Loucy (cell line): Measurements from ENCODE around the gene TSPAN8.
A peak's percentile ranks its signal among the peaks of the same experiment; 100 is the strongest.

ENCODE experiments used
- H2AFZ ChIP-seq: fragments of 200-600 bp; sonication (generic); 2 replicates; pipeline ENCODE4 v1.6.0; 2016; ENCODE audit warnings: antibody characterized with exemption, mild to moderate bottlenecking, low read length, moderate library complexity
- H3F3A ChIP-seq: fragments of 200-600 bp; 2 replicates; pipeline ENCODE4 v1.6.0; 2016; ENCODE audit warnings: antibody characterized with exemption, low read depth, mild to moderate bottlenecking
- H3K27me3 ChIP-seq: fragments of 200-600 bp; sonication (generic); 2 replicates; pipeline ENCODE4 v1.6.1; 2014; ENCODE audit warnings: low read length, mild to moderate bottlenecking; ENCODE audit not compliant: insufficient read depth, poor library complexity, severe bottlenecking
- H3K36me3 ChIP-seq: fragments of 200-600 bp; sonication (generic); 2 replicates; pipeline ENCODE4 v1.6.1; 2016; ENCODE audit warnings: low read length; ENCODE audit not compliant: insufficient read depth
- H3K4me1 ChIP-seq: fragments of 200-600 bp; sonication (generic); 2 replicates; pipeline ENCODE4 v1.5.1; 2014; ENCODE audit warnings: low read length, mild to moderate bottlenecking; ENCODE audit not compliant: insufficient read depth, poor library complexity, severe bottlenecking
- H3K4me2 ChIP-seq: fragments of 200-600 bp; sonication (generic); 2 replicates; pipeline ENCODE4 v1.6.0; 2014; ENCODE audit warnings: antibody characterized with exemption, low read length, low read depth, mild to moderate bottlenecking; ENCODE audit not compliant: poor library complexity, severe bottlenecking
- H3K4me3 ChIP-seq: fragments of 200-600 bp; sonication (generic); 2 replicates; pipeline ENCODE4 v1.5.1; 2014; ENCODE audit warnings: low read length, mild to moderate bottlenecking, mixed read lengths; ENCODE audit not compliant: poor library complexity, severe bottlenecking
- H3K79me2 ChIP-seq: fragments of 200-600 bp; sonication (generic); 2 replicates; pipeline ENCODE4 v1.6.1; 2014; ENCODE audit warnings: low read length; ENCODE audit not compliant: insufficient read depth
- H3K9ac ChIP-seq: fragments of 200-600 bp; sonication (generic); 2 replicates; pipeline ENCODE4 v1.6.0; 2014; ENCODE audit warnings: mild to moderate bottlenecking, low read depth, low read length, moderate library complexity; ENCODE audit not compliant: poor library complexity, severe bottlenecking
- H3K9me2 ChIP-seq: fragments of 200-600 bp; sonication (generic); replicated peaks from 2 replicates; pipeline ENCODE4 v1.6.1; 2016; ENCODE audit warnings: low read depth, low read length, mixed read lengths
- H3K9me3 ChIP-seq: fragments of 200-600 bp; sonication (generic); 2 replicates; pipeline ENCODE4 v1.6.1; 2014; ENCODE audit warnings: mild to moderate bottlenecking, antibody characterized with exemption, low read length, low read depth; ENCODE audit not compliant: insufficient read depth
- H4K20me1 ChIP-seq: fragments of 200-600 bp; sonication (generic); 2 replicates; pipeline ENCODE4 v1.6.0; 2014; ENCODE audit warnings: antibody characterized with exemption, low read length, mild to moderate bottlenecking; ENCODE audit not compliant: insufficient read depth, poor library complexity, severe bottlenecking
- CTCF ChIP-seq: fragments of 200-600 bp; sonication (generic); conservative IDR thresholded peaks from 2 replicates; pipeline ENCODE4 v1.5.1; 2014; ENCODE audit warnings: mild to moderate bottlenecking, antibody characterized with exemption, low read length
- EZH2phosphoT487 ChIP-seq: fragments of 200-600 bp; IDR thresholded peaks from 2 replicates; pipeline ENCODE4 v1.6.1; 2018; ENCODE audit warnings: antibody characterized with exemption, mild to moderate bottlenecking, moderate library complexity, borderline replicate concordance

Gene TSPAN8

DNA sequence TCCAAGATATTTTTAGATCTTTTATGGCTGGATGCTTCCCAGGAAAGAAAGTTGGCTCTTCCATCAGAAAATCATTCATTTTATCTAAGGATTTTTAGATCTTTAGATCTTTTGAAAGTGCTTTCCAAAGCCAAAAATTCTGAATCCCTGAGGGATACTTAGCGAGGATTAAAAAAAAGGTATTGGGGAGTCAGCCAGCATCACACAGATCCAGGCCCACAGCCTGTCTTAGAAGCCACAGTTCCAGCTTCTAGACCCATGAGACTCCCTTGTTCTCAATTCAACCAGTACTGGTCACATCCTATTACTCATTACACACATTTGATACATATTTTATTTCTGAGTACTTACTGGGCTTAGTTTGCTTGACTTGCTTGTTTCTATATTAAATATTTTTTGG lies 49.9 kb downstream of the TSPAN8 start:
- no peaks in the 10 kb centered on the region for H3K9me2 ChIP-seq
- no peaks in the 10 kb centered on the region for H3F3A ChIP-seq
- H3K4me1 ChIP-seq, result no peaks in the 10 kb centered on the region
- H4K20me1 ChIP-seq, result no peaks in the 10 kb centered on the region
- no peak overlapping the region for H2AFZ ChIP-seq
- H3K27me3 ChIP-seq, result no peaks in the 10 kb centered on the region
- no peak overlapping the region for H3K9ac ChIP-seq
- peaks cover 14% of the 10 kb centered on the region; the same call in 1 of the 2 replicates for H3K9me3 ChIP-seq
- H3K79me2 ChIP-seq, result no peaks in the 10 kb centered on the region
- TF ChIP-seq EZH2phosphoT487 (no peak), CTCF (no peak)
- H3K36me3 ChIP-seq, result no peaks in the 10 kb centered on the region
- no peak overlapping the region for H3K4me2 ChIP-seq
- no peak overlapping the region for H3K4me3 ChIP-seq

DNA sequence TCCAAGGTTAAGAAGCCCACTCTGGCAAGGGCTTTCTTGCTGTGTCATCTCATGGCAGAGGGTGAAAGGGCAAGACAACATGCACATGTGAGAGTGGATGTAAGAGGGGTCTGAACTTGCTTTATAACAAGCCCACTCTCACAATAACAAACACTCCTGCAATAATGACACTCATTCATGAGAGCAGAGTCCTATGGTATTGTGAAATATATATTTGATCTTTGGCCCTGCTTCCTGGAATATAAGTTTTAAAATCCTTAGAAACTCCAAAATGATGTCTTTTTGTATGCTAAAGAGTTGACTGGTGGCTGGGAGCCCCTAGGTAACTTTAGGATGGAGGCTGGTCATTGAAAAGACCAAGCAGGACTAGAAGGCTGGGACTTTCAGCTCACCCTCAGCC lies 51.8 kb downstream of the TSPAN8 start:
- no peaks in the 10 kb centered on the region for H3K79me2 ChIP-seq
- H3K4me1 ChIP-seq, result no peaks in the 10 kb centered on the region
- H3K9me3 ChIP-seq, result 0 out of 2 replicates have a peak, but pooled peaks cover 6% of the 10 kb centered on the region
- H3K4me2 ChIP-seq, result no peak overlapping the region
- H2AFZ ChIP-seq, result 0 out of 2 replicates have a peak overlapping the region, but pooled peaks have one; percentile 49
- H4K20me1 ChIP-seq, result no peaks in the 10 kb centered on the region
- H3K4me3 ChIP-seq, result no peak overlapping the region
- TF ChIP-seq EZH2phosphoT487 (no peak), CTCF (no peak)
- H3K9me2 ChIP-seq, result no peaks in the 10 kb centered on the region
- H3K36me3 ChIP-seq, result no peaks in the 10 kb centered on the region
- no peak overlapping the region for H3K9ac ChIP-seq
- H3K27me3 ChIP-seq, result no peaks in the 10 kb centered on the region
- H3F3A ChIP-seq, result no peaks in the 10 kb centered on the region

DNA sequence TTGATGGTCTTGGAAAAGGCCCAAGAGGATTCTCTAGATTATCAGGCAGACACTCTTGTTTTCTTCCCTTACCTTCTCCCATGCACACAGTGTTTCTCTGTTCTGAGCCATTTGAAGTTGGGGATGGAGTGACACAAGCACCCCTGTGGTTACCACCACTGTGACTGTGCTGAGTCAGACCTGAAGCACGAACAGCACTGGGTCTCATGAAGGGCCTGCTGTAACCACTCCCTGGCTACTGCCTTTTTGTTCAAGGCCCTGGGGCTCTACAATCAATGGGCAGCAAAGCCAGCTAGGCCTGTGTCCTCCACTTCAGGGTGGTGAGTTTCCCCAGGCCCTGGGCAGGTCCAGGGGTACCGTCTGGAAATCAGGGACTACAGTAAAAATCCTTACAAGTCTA lies 65.5 kb downstream of the TSPAN8 start:
- Histone ChIP-seq H3K9me3 (peaks cover 12% of the 10 kb centered on the region; the same call in 1 of the 2 replicates), H3K4me2 (peak overlapping the region; percentile 23), H3K9ac (peak overlapping the region; percentile 54), H3K36me3 (no peaks in the 10 kb centered on the region), H3K4me1 (peaks cover 4% of the 10 kb centered on the region), H2AFZ (peak overlapping the region; percentile 67), H3K27me3 (no peaks in the 10 kb centered on the region), H4K20me1 (no peaks in the 10 kb centered on the region), H3K79me2 (no peaks in the 10 kb centered on the region), H3K4me3 (no peak overlapping the region), H3K9me2 (no peaks in the 10 kb centered on the region), H3F3A (no peaks in the 10 kb centered on the region)
- TF ChIP-seq EZH2phosphoT487, result no peak
- no peak for TF ChIP-seq CTCF
